Inferior parietal cortex (tissue), 1 donor: Measurements from ENCODE around the gene IRGM.
A peak's percentile ranks its signal among the peaks of the same experiment; 100 is the strongest.
"Not testable (repeated sequence)": the region's sequence is repeated elsewhere in the genome, so short reads cannot be mapped to it uniquely, and the experiment has no call there.

Experiments
- DNase-seq: peaks from one replicate; pipeline ENCODE4 v3.0.0-alpha.2; 2016; ENCODE audit errors: extremely low spot score

Gene IRGM

GRCh38 chr5:150846308-150846653 lies at the start of gene IRGM:
TSS of gene IRGM (plus strand) at chr5:150846521. CDS start at chr5:150848124, 1,603 bp downstream.
- DNase-seq, result not testable (repeated sequence)

GRCh38 chr5:150797384-150797783 lies 48.9 kb upstream of the IRGM start:
- no peak for DNase-seq

- peak; percentile 81 for DNase-seq
Observed at GRCh38 chr5:150801117-150801927, 45.0 kb upstream of the IRGM start.

- no peak for DNase-seq
Observed at GRCh38 chr5:150804388-150804787, 41.9 kb upstream of the IRGM start.

GRCh38 chr5:150809363-150809762 lies 37.0 kb upstream of the IRGM start:
- DNase-seq, result no peak

GRCh38 chr5:150815010-150815409 lies 31.3 kb upstream of the IRGM start:
- no peak for DNase-seq

GRCh38 chr5:150816946-150817345 lies 29.4 kb upstream of the IRGM start:
- no peak for DNase-seq

GRCh38 chr5:150829744-150830143 lies 16.6 kb upstream of the IRGM start:
- no peak for DNase-seq

- DNase-seq, result not testable (repeated sequence)
Observed at GRCh38 chr5:150831821-150832220, 14.5 kb upstream of the IRGM start.

- DNase-seq, result no peak
Observed at GRCh38 chr5:150836064-150836463, 10.3 kb upstream of the IRGM start.

GRCh38 chr5:150836703-150837102 lies 9.6 kb upstream of the IRGM start:
- no peak for DNase-seq

GRCh38 chr5:150845185-150845859 lies 999 bp upstream of the IRGM start:
- not testable (repeated sequence) for DNase-seq

GRCh38 chr5:150846654-150847333 lies 473 bp downstream of the IRGM start:
- DNase-seq, result peak; percentile 71

- DNase-seq, result no peak
Observed at GRCh38 chr5:150847334-150847695, 994 bp downstream of the IRGM start.

- no peak for DNase-seq
Observed at GRCh38 chr5:150848271-150848670, 1.9 kb downstream of the IRGM start.

GRCh38 chr5:150851039-150851438 lies 4.7 kb downstream of the IRGM start:
- no peak for DNase-seq

GRCh38 chr5:150853561-150853960 lies 7.2 kb downstream of the IRGM start:
- DNase-seq, result no peak

- DNase-seq, result not testable (repeated sequence)
Observed at GRCh38 chr5:150856700-150857099, 10.4 kb downstream of the IRGM start.

- no peak for DNase-seq
Observed at GRCh38 chr5:150860246-150860821, 14.0 kb downstream of the IRGM start.

- no peak for DNase-seq
Observed at GRCh38 chr5:150862070-150862469, 15.7 kb downstream of the IRGM start.

- DNase-seq, result no peak
Observed at GRCh38 chr5:150879358-150879757, 33.0 kb downstream of the IRGM start.
